LHCN-M2 (cell line): ENCODE measurements around the gene MSI2. TPM values are rescaled to one million over a fixed set of nuclear protein-coding genes. Genes with fewer than 3 reads are reported as not detected.

ENCODE experiments used
- DNase-seq: peaks from one replicate; pipeline ENCODE4 v3.0.0-alpha.2; 2012; ENCODE audit warnings: low read depth
- total RNA-seq: library from RNA; depleted of rRNA; stranded (reverse); fragments of >200 nt; gene quantifications from 2 replicates; pipeline ENCODE4 v1.2.3, GENCODE V29; 2014

Gene MSI2
- total RNA-seq, 1 experiment from 2014 or later, result 120 TPM

GRCh38 chr17:57391076-57391825, 134.9 kb downstream of the MSI2 start:
- peak; percentile 79 for DNase-seq

- no peak for DNase-seq
Measured at GRCh38 chr17:57391857-57392471, 135.6 kb downstream of the MSI2 start.

GRCh38 chr17:57393368-57393767, 137.0 kb downstream of the MSI2 start:
- DNase-seq, result no peak

GRCh38 chr17:57394375-57394774, 138.1 kb downstream of the MSI2 start:
- no peak for DNase-seq

GRCh38 chr17:57395721-57396321, 139.5 kb downstream of the MSI2 start:
- no peak for DNase-seq

- no peak for DNase-seq
Measured at GRCh38 chr17:57396511-57396921, 140.2 kb downstream of the MSI2 start.

GRCh38 chr17:57397402-57397801, 141.1 kb downstream of the MSI2 start:
- DNase-seq, result no peak

GRCh38 chr17:57399690-57400089, 143.4 kb downstream of the MSI2 start:
- no peak for DNase-seq

- DNase-seq, result no peak
Measured at GRCh38 chr17:57400648-57401047, 144.3 kb downstream of the MSI2 start.

GRCh38 chr17:57401556-57402488, 145.5 kb downstream of the MSI2 start:
- no peak for DNase-seq

GRCh38 chr17:57402681-57403180, 146.4 kb downstream of the MSI2 start:
- no peak for DNase-seq

GRCh38 chr17:57403236-57403635, 146.9 kb downstream of the MSI2 start:
- DNase-seq, result no peak

- no peak for DNase-seq
Measured at GRCh38 chr17:57404073-57404472, 147.8 kb downstream of the MSI2 start.

GRCh38 chr17:57404795-57405490, 148.6 kb downstream of the MSI2 start:
- DNase-seq, result no peak

- DNase-seq, result no peak
Measured at GRCh38 chr17:57405491-57406072, 149.3 kb downstream of the MSI2 start.

GRCh38 chr17:57406131-57406980, 150.0 kb downstream of the MSI2 start:
- DNase-seq, result no peak

- no peak for DNase-seq
Measured at GRCh38 chr17:57406981-57407286, 150.6 kb downstream of the MSI2 start.

GRCh38 chr17:57407287-57408070, 151.2 kb downstream of the MSI2 start:
- DNase-seq, result no peak
